ENCODE data around the gene GARIN1A.
"Not testable (repeated sequence)": the region's sequence is repeated elsewhere in the genome, so short reads cannot be mapped to it uniquely, and the experiment has no call there.

The GARIN1A gene

GRCh38 chr7:128671992-128672391, at the start of gene GARIN1A:
Gene GARIN1A (plus strand): TSS chr7:128672292. CDS start chr7:128672398, 106 bp downstream.
- no peak for TF ChIP-seq CTCF (IDR thresholded peaks at IDR 0.05; ENCODE audit: extremely low read depth, insufficient read depth, missing control alignments)
- no peak for DNase-seq (ENCODE audit: low spot score)
- in situ Hi-C loops (cut with MboI; ENCODE audit: low pct_unique_long_range_greater_than_20kb, low sequenced_read_pairs, unreplicated experiment), result no loop called here

- DNase-seq (ENCODE audit: low spot score); in situ Hi-C loops (cut with MboI; ENCODE audit: low pct_unique_long_range_greater_than_20kb, low sequenced_read_pairs, unreplicated experiment): not testable (repeated sequence)
These were observed 45.0 kb upstream of the GARIN1A start for GRCh38 chr7:128627124-128627523.

GRCh38 chr7:128633915-128634314, 38.2 kb upstream of the GARIN1A start:
- DNase-seq (ENCODE audit: low spot score); in situ Hi-C loops (cut with MboI; ENCODE audit: low pct_unique_long_range_greater_than_20kb, low sequenced_read_pairs, unreplicated experiment): not testable (repeated sequence)

GRCh38 chr7:128645206-128645605, 26.9 kb upstream of the GARIN1A start:
- in situ Hi-C loops (cut with MboI; ENCODE audit: low pct_unique_long_range_greater_than_20kb, low sequenced_read_pairs, unreplicated experiment); DNase-seq (ENCODE audit: low spot score): not testable (repeated sequence)

- in situ Hi-C loops (cut with MboI; ENCODE audit: low pct_unique_long_range_greater_than_20kb, low sequenced_read_pairs, unreplicated experiment); DNase-seq (ENCODE audit: low spot score): not testable (repeated sequence)
These were observed 26.2 kb upstream of the GARIN1A start for GRCh38 chr7:128645844-128646243.

- DNase-seq (ENCODE audit: low spot score); in situ Hi-C loops (cut with MboI; ENCODE audit: low pct_unique_long_range_greater_than_20kb, low sequenced_read_pairs, unreplicated experiment): not testable (repeated sequence)
These were observed 25.2 kb upstream of the GARIN1A start for GRCh38 chr7:128646877-128647276.

- DNase-seq (ENCODE audit: low spot score); in situ Hi-C loops (cut with MboI; ENCODE audit: low pct_unique_long_range_greater_than_20kb, low sequenced_read_pairs, unreplicated experiment): not testable (repeated sequence)
These were observed 21.0 kb upstream of the GARIN1A start for GRCh38 chr7:128651096-128651495.

- DNase-seq (ENCODE audit: low spot score); in situ Hi-C loops (cut with MboI; ENCODE audit: low pct_unique_long_range_greater_than_20kb, low sequenced_read_pairs, unreplicated experiment): not testable (repeated sequence)
These were observed 19.5 kb upstream of the GARIN1A start for GRCh38 chr7:128652606-128653005.

- DNase-seq (ENCODE audit: low spot score); in situ Hi-C loops (cut with MboI; ENCODE audit: low pct_unique_long_range_greater_than_20kb, low sequenced_read_pairs, unreplicated experiment): not testable (repeated sequence)
These were observed 18.9 kb upstream of the GARIN1A start for GRCh38 chr7:128653197-128653596.

GRCh38 chr7:128654080-128654479, 18.0 kb upstream of the GARIN1A start:
- in situ Hi-C loops (cut with MboI; ENCODE audit: low pct_unique_long_range_greater_than_20kb, low sequenced_read_pairs, unreplicated experiment); DNase-seq (ENCODE audit: low spot score): not testable (repeated sequence)

GRCh38 chr7:128654501-128654900, 17.6 kb upstream of the GARIN1A start:
- in situ Hi-C loops (cut with MboI; ENCODE audit: low pct_unique_long_range_greater_than_20kb, low sequenced_read_pairs, unreplicated experiment); DNase-seq (ENCODE audit: low spot score): not testable (repeated sequence)

GRCh38 chr7:128658428-128658827, 13.7 kb upstream of the GARIN1A start:
- in situ Hi-C loops (cut with MboI; ENCODE audit: low pct_unique_long_range_greater_than_20kb, low sequenced_read_pairs, unreplicated experiment); DNase-seq (ENCODE audit: low spot score): not testable (repeated sequence)

GRCh38 chr7:128660596-128660995, 11.5 kb upstream of the GARIN1A start:
- no peak for TF ChIP-seq CTCF (IDR thresholded peaks at IDR 0.05; ENCODE audit: extremely low read depth, insufficient read depth, missing control alignments)
- in situ Hi-C loops (cut with MboI; ENCODE audit: low pct_unique_long_range_greater_than_20kb, low sequenced_read_pairs, unreplicated experiment), result no loop called here
- no peak for DNase-seq (ENCODE audit: low spot score)

Measured in GM13977 (cell line).